Natural killer cell (primary cell): Measurements from ENCODE around the gene USP44. TPM values are rescaled to one million over a fixed set of nuclear protein-coding genes. Genes with fewer than 3 reads are reported as not detected.
A peak's percentile ranks its signal among the peaks of the same experiment; 100 is the strongest.

Experiments
- ATAC-seq, 3 donors: fragments of 150-1000 bp in 2 of 3; fragments of 200-7000 bp in 1 of 3; cut with Tn5 transposase; 1 replicate in 1 of 3; 2 replicates in 2 of 3; pipeline ENCODE4 v1.10.0; 2021; ENCODE audit warnings: mild to moderate bottlenecking in 2 of 3, moderate library complexity in 2 of 3
- DNase-seq, 2 donors: peaks; one replicate each; pipeline versions ENCODE4 v3.0.0 to v3.0.0-alpha.2; 2013 to 2021; ENCODE audit warnings: mixed read lengths in 1 of 2
- H3K27ac ChIP-seq: one replicate; pipeline ENCODE4 v1.5.1; 2013; ENCODE audit warnings: mild to moderate bottlenecking, low read length
- H3K27me3 ChIP-seq: one replicate; pipeline ENCODE4 v1.6.1; 2013; ENCODE audit warnings: low read length; ENCODE audit not compliant: control insufficient read depth, insufficient read depth
- H3K36me3 ChIP-seq: one replicate; pipeline ENCODE4 v1.6.1; 2013; ENCODE audit warnings: low read length; ENCODE audit not compliant: control insufficient read depth, insufficient read depth
- H3K4me1 ChIP-seq: one replicate; pipeline ENCODE4 v1.6.1; 2013; ENCODE audit warnings: low read length; ENCODE audit not compliant: control insufficient read depth, insufficient read depth
- H3K4me3 ChIP-seq: one replicate; pipeline ENCODE4 v1.5.1; 2013; ENCODE audit warnings: low read length
- H3K9me3 ChIP-seq: one replicate; pipeline ENCODE4 v1.6.1; 2013; ENCODE audit warnings: low read length; ENCODE audit not compliant: control insufficient read depth, insufficient read depth
- H3K27ac Mint-ChIP-seq, 2 donors: one replicate each; pipeline ENCODE4 v1.8.0; 2022; ENCODE audit warnings: mild to moderate bottlenecking in 2 of 2, mixed read lengths in 2 of 2, moderate library complexity in 1 of 2
- H3K27me3 Mint-ChIP-seq, 2 donors: one replicate each; pipeline ENCODE4 v1.8.0; 2022; ENCODE audit warnings: low read depth in 2 of 2, mixed read lengths in 2 of 2
- H3K36me3 Mint-ChIP-seq: one replicate; pipeline ENCODE4 v1.8.0; 2022; ENCODE audit warnings: mixed read lengths
- H3K4me1 Mint-ChIP-seq, 2 donors: one replicate each; pipeline ENCODE4 v1.8.0; 2022; ENCODE audit warnings: mixed read lengths in 2 of 2
- H3K4me3 Mint-ChIP-seq: one replicate; pipeline ENCODE4 v1.8.0; 2022; ENCODE audit warnings: mild to moderate bottlenecking, moderate library complexity, mixed read lengths
- H3K9me3 Mint-ChIP-seq, 2 donors: one replicate each; pipeline ENCODE4 v1.8.0; 2022; ENCODE audit warnings: mixed read lengths in 2 of 2
- CTCF ChIP-seq: fragments of 200-600 bp; IDR thresholded peaks from one replicate; pipeline ENCODE4 v1.8.0; 2022; ENCODE audit warnings: antibody characterized with exemption
- WGBS: methylation state at CpG from one replicate; pipeline ENCODE4 v1.1.7; 2013; ENCODE audit warnings: missing lambda C conversion rate; ENCODE audit not compliant: insufficient coverage; 5-methylcytosine and 5-hydroxymethylcytosine counted together
- intact Hi-C: fragments of 100-400 bp; cut with micrococcal nuclease; formaldehyde crosslinking; loops from one replicate; pipeline ENCODE4 v1.14.2; 2022
- total RNA-seq, 4 donors: library from RNA; stranded (reverse); fragments of 120-200 nt in 1 of 4; gene quantifications; one replicate each; pipeline versions ENCODE4 v1.2.3 to v1.2.4, GENCODE V29; 2013 to 2022

The USP44 gene
- total RNA-seq, 3 donors from 2014 or later (not counting 1 experiment from before 2014, with no cell fraction given) = 0.09 to 1.8 (median 0.63) TPM

- Mint-ChIP-seq H3K27ac (peak overlapping the region in 1 of 2 donors; percentile 31), H3K4me3 (no peak overlapping the region), H3K36me3 (no peaks in the 10 kb centered on the region), H3K9me3 (no peaks in the 10 kb centered on the region), H3K27me3 (no peaks in the 10 kb centered on the region), H3K4me1 (peaks cover 28 to 38% of the 10 kb centered on the region in 2 donors)
- ATAC-seq = no peak
- Histone ChIP-seq H3K4me3 (no peak overlapping the region), H3K27me3 (no peaks in the 10 kb centered on the region), H3K27ac (no peak overlapping the region), H3K9me3 (no peaks in the 10 kb centered on the region), H3K4me1 (no peaks in the 10 kb centered on the region), H3K36me3 (peaks cover 35% of the 10 kb centered on the region)
- no peak for DNase-seq
- no peak for TF ChIP-seq CTCF
- WGBS = 98% methylated on average over 7 of the region's 7 CpGs
- intact Hi-C loops = no loop called here
These were observed 69.4 kb downstream of the USP44 start for GRCh38 chr12:95481888-95482287.

- Mint-ChIP-seq H3K9me3 (no peaks in the 10 kb centered on the region), H3K36me3 (no peaks in the 10 kb centered on the region), H3K27ac (peak overlapping the region; percentile 28 to 31), H3K4me3 (no peak overlapping the region), H3K4me1 (peaks cover 29 to 44% of the 10 kb centered on the region in 2 donors), H3K27me3 (no peaks in the 10 kb centered on the region)
- Histone ChIP-seq H3K27me3 (no peaks in the 10 kb centered on the region), H3K4me1 (no peaks in the 10 kb centered on the region), H3K27ac (no peak overlapping the region), H3K4me3 (no peak overlapping the region), H3K36me3 (peaks cover 29% of the 10 kb centered on the region), H3K9me3 (no peaks in the 10 kb centered on the region)
- WGBS = 58% methylated on average over 3 of the region's 3 CpGs
- intact Hi-C loops = no loop called here
- no peak for TF ChIP-seq CTCF
- DNase-seq (peak in 1 of 2 donors; percentile 15), ATAC-seq (no peak)
These were observed 70.2 kb downstream of the USP44 start for GRCh38 chr12:95481072-95481471.

GRCh38 chr12:95480230-95480629 is 71.0 kb downstream of the USP44 start:
- TF ChIP-seq CTCF = no peak
- Mint-ChIP-seq H3K4me1 (peaks cover 36 to 52% of the 10 kb centered on the region in 2 donors), H3K9me3 (no peaks in the 10 kb centered on the region), H3K27me3 (no peaks in the 10 kb centered on the region), H3K27ac (no peak overlapping the region), H3K36me3 (no peaks in the 10 kb centered on the region), H3K4me3 (no peak overlapping the region)
- Histone ChIP-seq H3K4me3 (no peak overlapping the region), H3K4me1 (no peaks in the 10 kb centered on the region), H3K9me3 (no peaks in the 10 kb centered on the region), H3K36me3 (peaks cover 24% of the 10 kb centered on the region), H3K27me3 (no peaks in the 10 kb centered on the region), H3K27ac (no peak overlapping the region)
- intact Hi-C loops = no loop called here
- DNase-seq (no peak), ATAC-seq (no peak)
- WGBS = 95% methylated on average over 2 of the region's 2 CpGs

- H3K27me3 Mint-ChIP-seq = peaks cover 2 to 7% of the 10 kb centered on the region in 2 donors
- peaks cover 38 to 56% of the 10 kb centered on the region in 2 donors for H3K4me1 Mint-ChIP-seq
- DNase-seq (no peak), ATAC-seq (no peak)
- WGBS = 0% methylated on average over 13 of the region's 16 CpGs
- H3K36me3 Mint-ChIP-seq = no peaks in the 10 kb centered on the region
- Histone ChIP-seq H3K36me3 (peaks cover 11% of the 10 kb centered on the region), H3K4me3 (peak overlapping the region; percentile 72), H3K27me3 (no peaks in the 10 kb centered on the region), H3K4me1 (peaks cover 11% of the 10 kb centered on the region), H3K9me3 (no peaks in the 10 kb centered on the region), H3K27ac (no peak overlapping the region)
- intact Hi-C loops = no loop called here
- H3K9me3 Mint-ChIP-seq = no peaks in the 10 kb centered on the region
- peak overlapping the region; percentile 100 for H3K4me3 Mint-ChIP-seq
- TF ChIP-seq CTCF = no peak
- H3K27ac Mint-ChIP-seq = peak overlapping the region; percentile 93 to 95
These were observed 76.7 kb downstream of the USP44 start for GRCh38 chr12:95474660-95474958.
